Endodermal cell (in vitro differentiated cells): ENCODE data around the gene SRRM5. TPM values are rescaled to one million over a fixed set of nuclear protein-coding genes. Genes with fewer than 3 reads are reported as not detected.

Experiments used
- DNase-seq: peaks from one replicate; pipeline ENCODE4 v3.0.0-alpha.2; 2017
- H3K27ac ChIP-seq: 2 replicates; pipeline ENCODE4 v1.5.1; 2013; ENCODE audit warnings: mild to moderate bottlenecking, low read depth, low read length, moderate library complexity
- H3K27me3 ChIP-seq: 2 replicates; pipeline ENCODE4 v1.6.1; 2013; ENCODE audit warnings: mild to moderate bottlenecking, low read length, moderate library complexity; ENCODE audit not compliant: insufficient read depth, control insufficient read depth, poor library complexity, severe bottlenecking
- H3K36me3 ChIP-seq: 2 replicates; pipeline ENCODE4 v1.7.0; 2013; ENCODE audit warnings: mild to moderate bottlenecking, low read length, moderate library complexity; ENCODE audit not compliant: control insufficient read depth, insufficient read depth
- H3K4me1 ChIP-seq: one replicate; pipeline ENCODE4 v1.7.0; 2013; ENCODE audit warnings: low read length; ENCODE audit not compliant: control insufficient read depth, insufficient read depth
- H3K4me3 ChIP-seq: 2 replicates; pipeline ENCODE4 v1.5.1; 2013; ENCODE audit warnings: mild to moderate bottlenecking, low read length, moderate library complexity
- H3K9ac ChIP-seq: 2 replicates; pipeline ENCODE4 v1.6.1; 2013; ENCODE audit warnings: mild to moderate bottlenecking, low read length, moderate library complexity; ENCODE audit not compliant: poor library complexity, severe bottlenecking; ENCODE audit errors: extremely low read depth
- H3K9me3 ChIP-seq: 2 replicates; pipeline ENCODE4 v1.6.1; 2013; ENCODE audit warnings: mild to moderate bottlenecking, low read length, moderate library complexity; ENCODE audit not compliant: control insufficient read depth
- H3K27ac Mint-ChIP-seq: 2 replicates; pipeline ENCODE4 v1.8.0; 2020; ENCODE audit warnings: mixed read lengths
- H3K27me3 Mint-ChIP-seq: 2 replicates; pipeline ENCODE4 v1.8.0; 2021; ENCODE audit warnings: mild to moderate bottlenecking, mixed read lengths; ENCODE audit not compliant: insufficient read depth
- H3K36me3 Mint-ChIP-seq: 2 replicates; pipeline ENCODE4 v1.8.0; 2020; ENCODE audit warnings: low read depth, mixed read lengths
- H3K4me1 Mint-ChIP-seq: 2 replicates; pipeline ENCODE4 v1.8.0; 2020; ENCODE audit warnings: mixed read lengths
- H3K4me3 Mint-ChIP-seq: 2 replicates; pipeline ENCODE4 v1.8.0; 2020; ENCODE audit warnings: mild to moderate bottlenecking, moderate library complexity, mixed read lengths
- H3K9me3 Mint-ChIP-seq: 2 replicates; pipeline ENCODE4 v1.8.0; 2020; ENCODE audit warnings: mild to moderate bottlenecking, mixed read lengths
- WGBS, 2 experiments: methylation state at CpG; one replicate each; pipeline versions ENCODE4 v1.1.5 to v1.1.7; 2013; ENCODE audit warnings: missing lambda C conversion rate in 2 of 2, mixed read lengths in 1 of 2; ENCODE audit not compliant: insufficient coverage in 1 of 2, insufficient read length in 1 of 2; 5-methylcytosine and 5-hydroxymethylcytosine counted together
- total RNA-seq, 2 donors: library from RNA; stranded (reverse); fragmentation: NEBNext Ultra II Directional in 1 of 2; extraction: Animal tissue kit (Norgen Biotek cat#: 25700) in 1 of 2; gene quantifications; 2 replicates in 1 of 2; 3 replicates in 1 of 2; pipeline ENCODE4 v1.2.1, GENCODE V29; 2021
- TF ChIP-seq, protein P1 (sequence below): fragments of 200-600 bp; sonication (generic); conservative IDR thresholded peaks from 2 replicates; pipeline ENCODE4 v1.5.0; 2021; ENCODE audit warnings: antibody characterized with exemption, mild to moderate bottlenecking

The SRRM5 gene
- total RNA-seq, 2 donors from 2014 or later: 0.35 to 0.37 TPM

DNA sequence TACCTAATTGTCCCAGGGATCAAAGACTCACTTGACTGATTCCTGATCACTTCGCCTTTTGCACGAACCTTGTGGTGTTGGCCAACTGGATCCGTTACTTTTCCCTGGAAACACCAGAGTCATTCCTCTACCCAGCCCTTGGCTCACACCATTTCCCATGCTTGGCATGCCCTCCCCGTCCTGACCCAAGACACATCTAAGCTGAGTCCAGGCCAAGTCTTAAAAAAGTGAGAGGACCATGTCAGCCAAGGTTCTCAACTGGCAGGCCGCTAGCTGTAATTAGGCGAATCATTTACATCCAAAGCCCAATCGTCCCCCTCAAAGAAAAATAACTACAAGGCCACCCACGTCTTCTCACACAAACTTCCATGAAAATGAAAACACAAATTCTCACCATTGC, 46.6 kb downstream of the SRRM5 start:
- Mint-ChIP-seq H3K27me3 (peaks cover 1% of the 10 kb centered on the region), H3K36me3 (peaks cover 48% of the 10 kb centered on the region), H3K27ac (no peak overlapping the region), H3K4me3 (no peak overlapping the region), H3K4me1 (peaks cover 6% of the 10 kb centered on the region), H3K9me3 (no peaks in the 10 kb centered on the region)
- Histone ChIP-seq H3K9ac (no peak overlapping the region), H3K27me3 (no peaks in the 10 kb centered on the region), H3K9me3 (no peaks in the 10 kb centered on the region), H3K4me3 (no peak overlapping the region), H3K27ac (no peak overlapping the region), H3K4me1 (no peaks in the 10 kb centered on the region), H3K36me3 (peaks cover 71% of the 10 kb centered on the region)
- 91 to 97% methylated on average over 7 to 8 of the region's 8 CpGs for WGBS, 2 experiments
- TF ChIP-seq, protein P1, sequence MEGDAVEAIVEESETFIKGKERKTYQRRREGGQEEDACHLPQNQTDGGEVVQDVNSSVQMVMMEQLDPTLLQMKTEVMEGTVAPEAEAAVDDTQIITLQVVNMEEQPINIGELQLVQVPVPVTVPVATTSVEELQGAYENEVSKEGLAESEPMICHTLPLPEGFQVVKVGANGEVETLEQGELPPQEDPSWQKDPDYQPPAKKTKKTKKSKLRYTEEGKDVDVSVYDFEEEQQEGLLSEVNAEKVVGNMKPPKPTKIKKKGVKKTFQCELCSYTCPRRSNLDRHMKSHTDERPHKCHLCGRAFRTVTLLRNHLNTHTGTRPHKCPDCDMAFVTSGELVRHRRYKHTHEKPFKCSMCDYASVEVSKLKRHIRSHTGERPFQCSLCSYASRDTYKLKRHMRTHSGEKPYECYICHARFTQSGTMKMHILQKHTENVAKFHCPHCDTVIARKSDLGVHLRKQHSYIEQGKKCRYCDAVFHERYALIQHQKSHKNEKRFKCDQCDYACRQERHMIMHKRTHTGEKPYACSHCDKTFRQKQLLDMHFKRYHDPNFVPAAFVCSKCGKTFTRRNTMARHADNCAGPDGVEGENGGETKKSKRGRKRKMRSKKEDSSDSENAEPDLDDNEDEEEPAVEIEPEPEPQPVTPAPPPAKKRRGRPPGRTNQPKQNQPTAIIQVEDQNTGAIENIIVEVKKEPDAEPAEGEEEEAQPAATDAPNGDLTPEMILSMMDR: no peak
- no peak for DNase-seq

DNA sequence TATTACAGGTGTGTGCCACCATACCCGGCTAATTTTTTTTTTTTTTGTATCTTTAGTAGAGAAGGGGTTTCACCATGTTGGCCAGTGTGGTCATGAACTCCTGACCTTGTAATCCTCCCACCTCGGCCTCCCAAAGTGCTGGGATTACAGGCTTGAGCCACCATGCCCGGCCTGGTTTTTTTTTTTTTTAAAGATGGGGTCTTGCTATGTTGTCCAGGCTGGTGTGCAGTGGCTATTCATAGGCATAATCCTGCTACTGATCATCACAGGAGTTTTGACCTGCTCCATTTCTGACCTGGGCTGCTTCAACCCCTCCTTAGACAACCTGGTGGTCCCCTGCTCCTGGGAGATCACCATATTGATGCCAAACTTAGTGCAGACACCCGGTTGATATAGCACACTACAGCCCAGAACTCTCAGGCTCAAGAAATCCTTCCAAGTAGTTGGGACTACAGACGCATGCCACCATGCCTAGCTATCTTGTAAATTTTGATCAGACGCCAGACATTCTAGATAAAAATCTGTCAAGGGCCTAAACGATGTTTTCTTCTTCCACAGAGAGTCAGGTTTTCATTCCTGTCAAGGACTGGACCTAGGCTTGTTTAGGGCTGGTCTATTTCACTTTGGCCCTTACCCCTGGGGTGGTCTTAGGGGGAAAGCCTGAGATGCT, 48.5 kb downstream of the SRRM5 start:
- no peak overlapping the region for H3K4me3 Mint-ChIP-seq
- H3K9me3 ChIP-seq: no peaks in the 10 kb centered on the region
- no peaks in the 10 kb centered on the region for H3K9me3 Mint-ChIP-seq
- no peak overlapping the region for H3K27ac Mint-ChIP-seq
- peaks cover 48% of the 10 kb centered on the region for H3K36me3 Mint-ChIP-seq
- no peaks in the 10 kb centered on the region for H3K27me3 ChIP-seq
- H3K36me3 ChIP-seq: peaks cover 70% of the 10 kb centered on the region
- H3K4me1 Mint-ChIP-seq: peaks cover 6% of the 10 kb centered on the region
- DNase-seq: no peak
- peaks cover 1% of the 10 kb centered on the region for H3K27me3 Mint-ChIP-seq
- H3K4me3 ChIP-seq: no peak overlapping the region
- no peaks in the 10 kb centered on the region for H3K4me1 ChIP-seq
- H3K27ac ChIP-seq: no peak overlapping the region
- H3K9ac ChIP-seq: no peak overlapping the region
- TF ChIP-seq, protein P1: no peak
- WGBS, 2 experiments: 94 to 95% methylated on average over 7 of the region's 7 CpGs

DNA sequence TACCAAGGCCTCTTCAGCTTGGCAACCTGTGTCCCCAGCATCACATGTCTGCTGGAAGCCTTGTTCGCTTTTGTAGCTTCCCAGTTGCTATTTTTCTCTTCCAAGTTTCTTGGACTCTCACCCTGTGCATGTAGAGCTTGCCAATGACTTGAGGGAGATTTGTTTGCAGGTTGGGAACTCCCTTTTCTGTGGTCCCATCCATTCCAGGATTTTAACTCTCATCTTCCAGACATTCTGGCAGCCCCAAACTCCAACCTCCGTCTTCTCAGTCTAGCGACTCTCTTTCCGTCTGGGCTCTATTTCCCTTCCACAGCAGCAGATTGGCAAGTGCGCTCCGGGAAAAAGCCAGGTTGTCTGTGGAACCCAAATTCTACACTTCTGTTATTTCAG, 49.1 kb downstream of the SRRM5 start:
- peaks cover 43% of the 10 kb centered on the region for H3K36me3 Mint-ChIP-seq
- no peaks in the 10 kb centered on the region for H3K9me3 Mint-ChIP-seq
- H3K4me1 ChIP-seq: no peaks in the 10 kb centered on the region
- H3K27me3 ChIP-seq: no peaks in the 10 kb centered on the region
- H3K27me3 Mint-ChIP-seq: peaks cover 1% of the 10 kb centered on the region
- no peak overlapping the region for H3K4me3 Mint-ChIP-seq
- peaks cover 66% of the 10 kb centered on the region for H3K36me3 ChIP-seq
- no peaks in the 10 kb centered on the region for H3K9me3 ChIP-seq
- H3K4me3 ChIP-seq: no peak overlapping the region
- peaks cover 6% of the 10 kb centered on the region for H3K4me1 Mint-ChIP-seq
- DNase-seq: no peak
- no peak overlapping the region for H3K27ac ChIP-seq
- TF ChIP-seq, protein P1: no peak
- H3K9ac ChIP-seq: no peak overlapping the region
- 95 to 96% methylated on average over 5 to 6 of the region's 6 CpGs for WGBS, 2 experiments
- no peak overlapping the region for H3K27ac Mint-ChIP-seq
